K562 (cell line): Measurements from ENCODE around the gene CDCP2. TPM values are rescaled to one million over a fixed set of nuclear protein-coding genes. Genes with fewer than 3 reads are reported as not detected.

Experiments
- ATAC-seq: fragments of 200-7000 bp; cut with Tn5 transposase; 3 replicates; pipeline ENCODE4 v1.9.1; 2020; ENCODE audit warnings: moderate library complexity
- BruUV-seq: library from RNA; stranded (reverse); fragments of 400-500 nt; replicated peaks from 2 replicates; lab custom pipeline; 2021; lab: Mats Ljungman, UMichigan
- CTCF ChIA-PET: fragments of 300-600 bp; formaldehyde crosslinking; extraction: SDS; loops from one replicate; lab custom pipeline; 2021; ENCODE audit warnings: low intra/inter-chr PET ratio; lab: Yijun Ruan, JAX
- POLR2A ChIA-PET: fragments of 300-600, 350-650 bp; sonication (Branson Sonifier 250); formaldehyde crosslinking; extraction: SDS; loops from one replicate; lab custom pipeline; 2021; ENCODE audit warnings: antibody characterized with exemption, inconsistent platforms; lab: Yijun Ruan, JAX
- DNase-seq, 4 experiments: peaks; one replicate each; pipeline versions ENCODE4 v3.0.0 to v3.0.0-alpha.2; 2011 to 2018; ENCODE audit warnings: low spot score in 3 of 4, mixed read lengths in 3 of 4; ENCODE audit errors: extremely low read depth in 1 of 4
- FAIRE-seq: peaks from 2 replicates; lab custom pipeline; 2011; peaks lifted over from hg19 to GRCh38; lab: Jason Lieb, UNC
- H2AFZ ChIP-seq: 2 replicates; pipeline ENCODE4 v1.6.0; 2011; ENCODE audit warnings: low read depth, low read length, control low read depth, inconsistent platforms
- H3K27ac ChIP-seq: fragments of 200-600 bp; 3 replicates; pipeline ENCODE4 v1.8.0; 2011; ENCODE audit warnings: low read depth, mild to moderate bottlenecking, control low read depth, inconsistent platforms, low read length, moderate library complexity, mixed read lengths; ENCODE audit errors: extremely low read depth
- H3K27me3 ChIP-seq, 2 experiments: fragments of 300-600 bp in 1 of 2; 2 replicates in 1 of 2; 3 replicates in 1 of 2; pipeline versions ENCODE4 v1.6.0 to v1.8.0; 2011; ENCODE audit warnings: inconsistent platforms in 2 of 2, low read length in 2 of 2, mild to moderate bottlenecking in 1 of 2, mixed read lengths in 1 of 2, moderate library complexity in 1 of 2; ENCODE audit not compliant: control insufficient read depth in 2 of 2, insufficient read depth in 2 of 2
- H3K36me3 ChIP-seq: fragments of 300-600 bp; 3 replicates; pipeline ENCODE4 v1.8.0; 2011; ENCODE audit warnings: mild to moderate bottlenecking, low read length, inconsistent platforms; ENCODE audit not compliant: control insufficient read depth, insufficient read depth
- H3K4me1 ChIP-seq, 2 experiments: fragments of 200-600 bp in 1 of 2; replicated peaks in 1 of 2; 2 replicates in 1 of 2; 3 replicates in 1 of 2; pipeline versions ENCODE4 v1.5.1 to v1.8.0; 2011; ENCODE audit warnings: inconsistent platforms in 2 of 2, low read length in 2 of 2, mild to moderate bottlenecking in 1 of 2, mixed read lengths in 1 of 2, moderate library complexity in 1 of 2; ENCODE audit not compliant: control insufficient read depth in 2 of 2, insufficient read depth in 2 of 2
- H3K4me2 ChIP-seq: 2 replicates; pipeline ENCODE4 v1.6.1; 2011; ENCODE audit warnings: low read length, control low read depth, inconsistent platforms, mixed read lengths; ENCODE audit not compliant: insufficient read depth
- H3K4me3 ChIP-seq: fragments of 200-600 bp; sonication (generic), shearing (Covaris generic); 2 replicates; pipeline ENCODE4 v1.5.1; 2016; ENCODE audit warnings: control low read depth, inconsistent platforms
- H3K79me2 ChIP-seq: fragments of 200-600 bp; 3 replicates; pipeline ENCODE4 v1.8.0; 2011; ENCODE audit warnings: low read length, inconsistent platforms; ENCODE audit not compliant: control insufficient read depth, insufficient read depth
- H3K9ac ChIP-seq, 2 experiments: 2 replicates each; pipeline versions ENCODE4 v1.6.0 to v1.6.1; 2011; ENCODE audit warnings: low read depth in 2 of 2, low read length in 2 of 2, control low read depth in 1 of 2, inconsistent platforms in 1 of 2, mild to moderate bottlenecking in 1 of 2, mixed read lengths in 1 of 2; ENCODE audit not compliant: insufficient read depth in 1 of 2
- H3K9me1 ChIP-seq: one replicate; pipeline ENCODE4 v1.6.0; 2011; ENCODE audit warnings: inconsistent platforms, mild to moderate bottlenecking, low read length, moderate library complexity; ENCODE audit not compliant: control insufficient read depth, insufficient read depth
- H3K9me3 ChIP-seq: replicated peaks from 2 replicates; pipeline ENCODE4 v1.5.1; 2011; ENCODE audit warnings: low read depth, low read length, inconsistent platforms; ENCODE audit not compliant: control insufficient read depth, insufficient read depth
- H4K20me1 ChIP-seq: replicated peaks from 2 replicates; pipeline ENCODE4 v1.6.1; 2011; ENCODE audit warnings: low read length, inconsistent platforms, mixed read lengths; ENCODE audit not compliant: control insufficient read depth, insufficient read depth
- ARID3B ChIP-seq: fragments of 250-450 bp; sonication (Bioruptor Pico); IDR thresholded peaks from 2 replicates; pipeline ENCODE4 v1.4.0; 2020; ENCODE audit warnings: borderline replicate concordance
- CHD4 ChIP-seq: fragments of 200-600 bp; sonication (generic); IDR thresholded peaks from 3 replicates; pipeline ENCODE4 v1.6.1; 2012; ENCODE audit warnings: low read depth, mild to moderate bottlenecking, mixed read lengths, low read length, inconsistent platforms; ENCODE audit not compliant: insufficient read depth, insufficient replicate concordance, poor library complexity, severe bottlenecking
- ELK3 ChIP-seq: fragments of 450-650 bp; formaldehyde crosslinking; IDR thresholded peaks from 2 replicates; pipeline ENCODE4 v1.4.0; 2020; ENCODE audit warnings: mild to moderate bottlenecking
- GATAD2B ChIP-seq: fragments of 450-650 bp; IDR thresholded peaks from 2 replicates; pipeline ENCODE4 v1.6.1; 2017; ENCODE audit warnings: mild to moderate bottlenecking, borderline replicate concordance
- HMGN3 ChIP-seq: IDR thresholded peaks from 2 replicates; pipeline ENCODE4 v1.6.1; 2011; ENCODE audit warnings: borderline replicate concordance, low read depth, mild to moderate bottlenecking, mixed read lengths, low read length; ENCODE audit not compliant: insufficient read length; ENCODE audit errors: extremely low read depth
- MECOM ChIP-seq: fragments of 250-450 bp; sonication (Bioruptor Pico); IDR thresholded peaks from 2 replicates; pipeline ENCODE4 v1.8.0; 2022; ENCODE audit warnings: inconsistent platforms
- RFX1 ChIP-seq: fragments of 450-650 bp; IDR thresholded peaks from 2 replicates; pipeline ENCODE4 v1.6.1; 2016; ENCODE audit warnings: mild to moderate bottlenecking, moderate library complexity
- SMAD1 ChIP-seq: fragments of 150-350 bp; IDR thresholded peaks from 2 replicates; pipeline ENCODE4 v1.6.1; 2014; ENCODE audit warnings: low read length, low read depth; ENCODE audit not compliant: partially characterized antibody
- SP1 ChIP-seq: sonication (generic); formaldehyde crosslinking; IDR thresholded peaks from 2 replicates; pipeline ENCODE4 v1.8.1; 2022; ENCODE audit warnings: mild to moderate bottlenecking, missing genetic modification reagents
- USF2 ChIP-seq: sonication (generic); formaldehyde crosslinking; IDR thresholded peaks from 2 replicates; pipeline ENCODE4 v1.5.0; 2020; ENCODE audit warnings: missing genetic modification reagents
- VEZF1 ChIP-seq: fragments of 200-800 bp; sonication (Bioruptor generic); IDR thresholded peaks from 2 replicates; pipeline ENCODE4 v1.6.1; 2017; ENCODE audit warnings: missing genetic modification characterization, missing compliant biosample characterization
- XRCC5 ChIP-seq: fragments of 200-400 bp; formaldehyde crosslinking; IDR thresholded peaks from 2 replicates; pipeline ENCODE4 v1.6.1; 2017; ENCODE audit warnings: low read depth, mild to moderate bottlenecking, low read length
- ZBTB34 ChIP-seq: fragments of 250-450 bp; sonication (Bioruptor Pico); IDR thresholded peaks from 2 replicates; pipeline ENCODE4 v1.8.0; 2021; ENCODE audit warnings: mild to moderate bottlenecking, moderate library complexity
- ZNF780A ChIP-seq: fragments of 250-450 bp; sonication (Bioruptor Pico); IDR thresholded peaks from 2 replicates; pipeline ENCODE4 v1.5.0; 2021; ENCODE audit warnings: mild to moderate bottlenecking
- WGBS: fragments of 100-300 bp; shearing (Covaris generic); methylation state at CpG from one replicate; pipeline ENCODE4 v1.1.6; 2016; ENCODE audit warnings: low coverage, mixed read lengths; ENCODE audit not compliant: insufficient coverage; ENCODE audit errors: missing lambda C conversion rate; 5-methylcytosine and 5-hydroxymethylcytosine counted together
- in situ Hi-C: fragments of 300-500 bp; cut with MboI; formaldehyde crosslinking; loops from 4 replicates; pipeline ENCODE4 v1.15.0; 2018; ENCODE audit warnings: inconsistent platforms, mixed read lengths
- intact Hi-C: fragments of 100-400 bp; cut with micrococcal nuclease; formaldehyde crosslinking; loops from 2 replicates; pipeline ENCODE4 v1.14.2; 2022
- polyA plus RNA-seq, 8 experiments: library from polyadenylated mRNA; depleted of rRNA in 4 of 8; stranded (reverse) in 5 of 8; unstranded in 3 of 8; fragments of >200 nt; fragmentation: Nextera tagmentation in 2 of 8; fragmentation: Illumina TruSeq in 1 of 8; extraction: Ambion mirVana in 2 of 8; extraction: Trizol in 1 of 8; gene quantifications; 2 replicates each; pipeline versions ENCODE4 v1.2.1 to v1.2.3, GENCODE V29; 2011 to 2014; ENCODE audit warnings: inconsistent platforms in 1 of 8, missing spikeins in 1 of 8
- total RNA-seq, 7 experiments: library from RNA; depleted of rRNA in 6 of 7; stranded (reverse); fragments of >200 nt in 6 of 7; fragmentation: Illumina TruSeq in 2 of 7; extraction: Trizol in 2 of 7; gene quantifications; 2 replicates each; pipeline versions ENCODE4 v1.2.1 to v1.2.3, GENCODE V29; 2011 to 2021; ENCODE audit warnings: low replicate concordance in 1 of 7

The CDCP2 gene
- total and polyA plus RNA-seq, 9 of the 15 experiments (the other 6 are each of a cell fraction or from before 2014, with no cell fraction given), result not detected

- TF ChIP-seq VEZF1 (no peak), HMGN3 (no peak)
Observed at GRCh38 chr1:54159733-54160316, 7.0 kb upstream of the CDCP2 start (continued).

DNA sequence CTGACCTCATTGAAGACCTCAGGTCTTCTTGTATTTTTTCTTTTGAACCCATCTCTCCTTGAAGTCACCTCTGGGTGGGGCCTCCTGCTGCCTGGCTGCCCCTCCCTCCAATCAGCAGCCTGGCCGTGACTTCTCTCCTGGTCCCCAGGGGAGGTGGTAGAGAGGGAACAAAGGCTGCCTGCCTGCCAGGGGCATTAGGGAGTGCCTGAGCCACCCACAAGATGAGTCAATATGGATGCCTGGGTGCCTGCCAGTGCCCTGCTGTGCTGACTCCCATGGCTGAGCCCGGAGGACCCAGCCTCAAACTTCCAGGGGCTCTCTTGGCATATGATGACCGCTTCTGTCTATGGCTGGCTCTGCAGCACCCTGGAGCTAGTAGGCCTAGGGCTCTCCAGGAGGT is 5.3 kb upstream of the CDCP2 start:
- DNase-seq, result no peak
- H3K9me3 ChIP-seq, result no peaks in the 10 kb centered on the region
- 38% methylated on average over 3 of the region's 3 CpGs for WGBS
- BruUV-seq, result no TSS peak
- FAIRE-seq, result no peak
- no peak for ATAC-seq
- in situ Hi-C loops (no loop called here), intact Hi-C loops (no loop called here)
- no peak overlapping the region for H3K27ac ChIP-seq
- ChIA-PET CTCF (no interaction called here), POLR2A (interaction anchor here (0.6 kb wide), 1 partner anchor 403 kb away, joined by 3 read pairs; no protein-coding TSS in a partner anchor)
- H3K36me3 ChIP-seq, result no peaks in the 10 kb centered on the region
- no peaks in the 10 kb centered on the region for H4K20me1 ChIP-seq
- H3K4me1 ChIP-seq, result peaks cover 3 to 10% of the 10 kb centered on the region in 2 experiments; a peak in 3 of 5 replicates
- H3K4me3 ChIP-seq, result no peak overlapping the region
- no peak overlapping the region for H3K9ac ChIP-seq
- H3K27me3 ChIP-seq, result peaks cover 0 to 5% of the 10 kb centered on the region in 2 experiments; a peak in 1 of 5 replicates
- H2AFZ ChIP-seq, result no peak overlapping the region
- no peaks in the 10 kb centered on the region for H3K79me2 ChIP-seq
- H3K4me2 ChIP-seq, result no peak overlapping the region
- no peaks in the 10 kb centered on the region for H3K9me1 ChIP-seq
- no peak for TF ChIP-seq CHD4
- TF ChIP-seq ZBTB34 (CRISPR knock-in tag), result no peak
- TF ChIP-seq MECOM, result no peak
- no peak for TF ChIP-seq ZNF780A
- TF ChIP-seq RFX1, result no peak
- TF ChIP-seq SMAD1, result no peak
- TF ChIP-seq ELK3 (CRISPR knock-in tag), result no peak
- TF ChIP-seq USF2 (CRISPR knock-in tag), result no peak
- TF ChIP-seq ARID3B, result no peak
- no peak for TF ChIP-seq GATAD2B
- no peak for TF ChIP-seq SP1 (CRISPR knock-in tag)
- no peak for TF ChIP-seq XRCC5
